GM12874 (cell line): ENCODE data around the gene PIGQ.

ENCODE experiments used
- TF ChIP-seq, protein P1 (sequence below): IDR thresholded peaks from 2 replicates; pipeline ENCODE4 v1.5.1; 2011; ENCODE audit warnings: low read depth, mild to moderate bottlenecking, control low read depth, low read length, moderate library complexity; ENCODE audit not compliant: insufficient read depth

Gene PIGQ

GRCh38 chr16:572865-573650 lies 3.3 kb downstream of the PIGQ start:
- TF ChIP-seq, protein P1, sequence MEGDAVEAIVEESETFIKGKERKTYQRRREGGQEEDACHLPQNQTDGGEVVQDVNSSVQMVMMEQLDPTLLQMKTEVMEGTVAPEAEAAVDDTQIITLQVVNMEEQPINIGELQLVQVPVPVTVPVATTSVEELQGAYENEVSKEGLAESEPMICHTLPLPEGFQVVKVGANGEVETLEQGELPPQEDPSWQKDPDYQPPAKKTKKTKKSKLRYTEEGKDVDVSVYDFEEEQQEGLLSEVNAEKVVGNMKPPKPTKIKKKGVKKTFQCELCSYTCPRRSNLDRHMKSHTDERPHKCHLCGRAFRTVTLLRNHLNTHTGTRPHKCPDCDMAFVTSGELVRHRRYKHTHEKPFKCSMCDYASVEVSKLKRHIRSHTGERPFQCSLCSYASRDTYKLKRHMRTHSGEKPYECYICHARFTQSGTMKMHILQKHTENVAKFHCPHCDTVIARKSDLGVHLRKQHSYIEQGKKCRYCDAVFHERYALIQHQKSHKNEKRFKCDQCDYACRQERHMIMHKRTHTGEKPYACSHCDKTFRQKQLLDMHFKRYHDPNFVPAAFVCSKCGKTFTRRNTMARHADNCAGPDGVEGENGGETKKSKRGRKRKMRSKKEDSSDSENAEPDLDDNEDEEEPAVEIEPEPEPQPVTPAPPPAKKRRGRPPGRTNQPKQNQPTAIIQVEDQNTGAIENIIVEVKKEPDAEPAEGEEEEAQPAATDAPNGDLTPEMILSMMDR = no peak

DNA sequence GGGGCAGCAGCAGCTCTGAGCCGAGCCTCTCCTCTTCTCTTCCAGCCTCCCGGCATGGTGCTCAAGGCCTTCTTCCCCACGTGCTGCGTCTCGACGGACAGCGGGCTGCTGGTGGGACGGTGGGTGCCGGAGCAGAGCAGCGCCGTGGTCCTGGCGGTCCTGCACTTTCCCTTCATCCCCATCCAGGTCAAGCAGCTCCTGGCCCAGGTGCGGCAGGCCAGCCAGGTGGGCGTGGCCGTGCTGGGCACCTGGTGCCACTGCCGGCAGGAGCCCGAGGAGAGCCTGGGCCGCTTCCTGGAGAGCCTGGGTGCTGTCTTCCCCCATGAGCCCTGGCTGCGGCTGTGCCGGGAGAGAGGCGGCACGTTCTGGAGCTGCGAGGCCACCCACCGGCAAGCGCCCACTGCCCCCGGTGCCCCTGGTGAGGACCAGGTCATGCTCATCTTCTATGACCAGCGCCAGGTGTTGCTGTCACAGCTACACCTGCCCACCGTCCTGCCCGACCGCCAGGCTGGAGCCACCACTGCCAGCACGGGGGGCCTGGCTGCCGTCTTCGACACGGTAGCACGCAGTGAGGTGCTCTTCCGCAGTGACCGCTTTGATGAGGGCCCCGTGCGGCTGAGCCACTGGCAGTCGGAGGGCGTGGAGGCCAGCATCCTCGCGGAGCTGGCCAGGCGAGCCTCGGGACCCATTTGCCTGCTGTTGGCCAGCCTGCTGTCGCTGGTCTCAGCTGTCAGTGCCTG lies 4.4 kb downstream of the PIGQ start:
- TF ChIP-seq, protein P1 = no peak

GRCh38 chr16:575354-576196 lies 5.8 kb downstream of the PIGQ start:
- TF ChIP-seq, protein P1 = no peak

GRCh38 chr16:576197-576822 lies 6.5 kb downstream of the PIGQ start:
- TF ChIP-seq, protein P1 = no peak

GRCh38 chr16:576823-577201 lies 7.0 kb downstream of the PIGQ start:
- TF ChIP-seq, protein P1 = 0 out of 2 replicates have a peak, but pooled peaks have one; percentile 2

GRCh38 chr16:577796-578195 lies 8.0 kb downstream of the PIGQ start:
- TF ChIP-seq, protein P1 = no peak
